GM18499 (cell line): ENCODE data around the gene CD300LD.
"Not testable (repeated sequence)": the region's sequence is repeated elsewhere in the genome, so short reads cannot be mapped to it uniquely, and the experiment has no call there.

Experiments
- ATAC-seq: cut with Tn5 transposase; IDR thresholded peaks from one replicate; pipeline ENCODE4 v1.9.1; 2021; ENCODE audit warnings: moderate number of reproducible peaks; ENCODE audit not compliant: insufficient read depth, unreplicated experiment

The CD300LD gene

DNA sequence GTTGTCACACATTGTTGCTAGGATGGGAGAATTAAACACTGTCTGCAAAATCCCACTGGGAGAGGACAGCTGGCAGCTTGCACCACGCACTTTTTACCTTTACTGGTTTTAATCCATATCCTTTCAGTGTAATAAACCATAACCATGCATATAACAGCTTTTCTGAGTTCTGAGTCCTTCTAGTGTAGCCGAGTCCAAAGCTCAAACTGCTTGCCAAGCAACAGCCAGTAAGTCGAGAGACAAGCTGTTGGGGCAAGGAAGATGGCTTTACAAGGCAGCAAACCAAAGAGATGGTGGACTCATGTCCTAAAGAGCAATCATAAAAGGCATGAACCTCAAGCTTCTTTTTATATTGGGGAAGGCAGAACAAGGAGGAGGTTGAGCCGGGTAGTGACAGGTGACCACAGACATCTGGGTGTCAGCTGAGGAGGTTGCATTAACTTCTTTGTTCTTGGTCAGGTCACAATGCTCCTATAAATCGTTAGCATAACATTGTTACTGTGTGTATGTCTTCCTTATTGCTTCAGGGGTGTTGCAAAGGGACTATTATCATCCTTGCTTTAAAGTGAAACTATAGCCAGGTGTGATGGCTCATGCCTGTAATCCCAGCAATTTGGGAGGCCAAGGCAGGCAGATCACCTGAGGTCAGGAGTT is 17.5 kb downstream of the CD300LD start:
- ATAC-seq = no peak

GRCh38 chr17:74573635-74574034 is 18.4 kb downstream of the CD300LD start:
- not testable (repeated sequence) for ATAC-seq

- ATAC-seq = no peak
Observed at GRCh38 chr17:74573169-74573568, 18.9 kb downstream of the CD300LD start.

GRCh38 chr17:74571621-74572270 is 20.3 kb downstream of the CD300LD start:
- no peak for ATAC-seq

GRCh38 chr17:74569020-74570003 is 22.8 kb downstream of the CD300LD start:
- no peak for ATAC-seq

GRCh38 chr17:74568106-74568873 is 23.8 kb downstream of the CD300LD start:
- no peak for ATAC-seq

- ATAC-seq = no peak
Observed at GRCh38 chr17:74567397-74567796, 24.7 kb downstream of the CD300LD start, which contains the start of gene CD300H. CD300H (minus strand) TSS chr17:74567509.

DNA sequence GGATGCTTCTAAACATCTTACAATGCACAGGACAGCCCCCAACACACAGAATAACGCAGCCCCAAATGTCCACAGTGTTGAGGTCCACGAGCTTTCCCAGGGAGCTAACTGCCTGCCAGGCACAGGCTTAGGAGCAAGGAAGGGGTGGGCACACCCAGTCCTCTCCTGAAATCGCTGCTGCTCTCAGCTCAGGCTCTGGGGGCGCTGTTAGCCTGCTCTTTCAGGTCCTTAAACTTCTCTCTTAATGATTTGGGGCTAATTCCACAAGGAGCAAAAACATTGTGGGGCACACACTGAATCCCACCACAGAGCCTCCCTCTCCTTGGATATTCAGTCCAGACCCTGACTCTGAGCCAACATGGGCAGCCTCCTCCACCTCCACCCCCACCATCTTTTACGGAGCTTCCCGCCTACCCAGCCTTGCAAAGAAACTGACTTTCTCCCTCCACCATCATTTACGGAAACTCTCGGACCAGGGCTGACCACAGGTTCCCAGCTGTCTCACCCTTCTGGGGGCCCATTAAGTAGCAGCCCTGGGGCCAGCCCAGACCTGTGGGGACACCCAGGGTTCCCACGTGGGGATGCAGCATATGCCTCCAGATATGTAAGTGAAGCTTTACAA is 25.8 kb downstream of the CD300LD start:
- ATAC-seq = no peak

DNA sequence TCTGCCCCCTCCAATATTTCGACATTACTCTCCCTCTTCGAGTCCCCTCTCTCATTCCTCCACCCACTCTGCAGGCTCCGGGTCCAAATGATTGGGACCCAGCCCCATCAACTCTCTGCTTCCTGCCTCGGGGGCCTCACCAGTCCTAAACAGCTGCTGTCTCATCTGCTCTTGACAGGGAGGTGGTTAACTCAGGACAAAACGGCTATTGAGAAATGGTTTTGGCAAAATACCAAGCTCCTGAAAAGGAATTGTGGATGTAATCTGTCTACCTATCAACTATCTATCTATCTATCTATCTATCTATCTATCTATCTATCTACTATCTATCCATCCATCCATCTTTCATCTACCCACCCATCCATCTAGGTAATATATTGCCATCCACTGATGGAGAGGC is 27.0 kb downstream of the CD300LD start:
- ATAC-seq = no peak

DNA sequence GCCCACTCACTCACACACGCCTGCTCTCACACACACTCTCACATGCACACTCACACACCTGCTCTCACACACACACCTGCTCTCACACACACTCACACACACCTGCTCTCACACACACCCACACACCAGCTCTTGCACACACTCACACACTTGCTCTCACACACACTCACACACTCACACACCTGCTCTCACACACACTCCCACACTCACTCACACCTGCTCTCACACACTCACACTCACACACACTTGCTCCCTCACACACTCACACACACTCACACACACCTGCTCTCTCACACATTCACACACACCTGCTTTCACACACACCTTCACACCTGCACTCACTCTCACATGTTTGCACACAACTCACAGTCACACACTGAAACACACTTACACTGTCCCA is 28.7 kb downstream of the CD300LD start:
- ATAC-seq = no peak

DNA sequence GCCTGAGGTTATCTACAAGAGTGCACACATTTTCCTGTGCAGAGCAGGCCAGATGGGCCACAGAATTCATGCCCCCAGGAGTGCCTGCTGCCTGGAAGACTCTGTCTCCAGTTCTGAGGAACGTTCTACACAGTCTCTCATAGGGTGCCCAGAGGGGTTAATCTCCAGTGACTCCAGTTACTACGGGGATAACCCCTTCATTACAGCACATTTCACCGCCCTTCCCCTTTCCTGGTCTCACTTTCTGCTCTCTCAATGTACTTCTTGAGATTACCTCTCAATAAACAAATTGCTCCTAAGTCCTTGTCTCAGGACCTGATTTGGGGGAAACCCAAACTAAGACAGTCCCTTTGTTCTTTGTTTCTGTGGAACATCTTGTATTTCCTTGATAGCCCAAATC is 30.5 kb downstream of the CD300LD start:
- ATAC-seq = no peak

GRCh38 chr17:74558882-74559519 is 33.1 kb downstream of the CD300LD start:
- no peak for ATAC-seq

DNA sequence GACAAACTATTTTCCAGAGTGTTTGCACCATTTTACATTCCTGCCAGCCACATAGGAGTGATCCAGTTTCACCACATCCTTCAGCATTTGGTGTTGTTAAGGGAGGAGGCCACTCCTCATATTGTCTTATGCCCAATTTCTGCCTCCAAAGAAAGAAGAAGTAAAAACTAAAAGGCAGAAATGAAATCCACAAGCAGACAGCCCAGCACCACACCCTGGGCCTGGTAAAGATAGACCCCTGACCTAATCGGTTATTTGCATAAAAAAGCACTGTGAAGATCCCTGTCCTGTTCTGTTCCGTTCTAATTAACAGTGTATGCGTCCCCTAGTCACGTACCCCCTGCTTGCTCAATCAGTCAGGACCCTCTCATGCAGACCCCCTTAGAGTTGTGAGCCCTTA is 33.7 kb downstream of the CD300LD start:
- ATAC-seq = not testable (repeated sequence)

GRCh38 chr17:74555427-74555940 is 36.6 kb downstream of the CD300LD start:
- ATAC-seq = no peak

- ATAC-seq = no peak
Observed at GRCh38 chr17:74554909-74555308, 37.2 kb downstream of the CD300LD start.

DNA sequence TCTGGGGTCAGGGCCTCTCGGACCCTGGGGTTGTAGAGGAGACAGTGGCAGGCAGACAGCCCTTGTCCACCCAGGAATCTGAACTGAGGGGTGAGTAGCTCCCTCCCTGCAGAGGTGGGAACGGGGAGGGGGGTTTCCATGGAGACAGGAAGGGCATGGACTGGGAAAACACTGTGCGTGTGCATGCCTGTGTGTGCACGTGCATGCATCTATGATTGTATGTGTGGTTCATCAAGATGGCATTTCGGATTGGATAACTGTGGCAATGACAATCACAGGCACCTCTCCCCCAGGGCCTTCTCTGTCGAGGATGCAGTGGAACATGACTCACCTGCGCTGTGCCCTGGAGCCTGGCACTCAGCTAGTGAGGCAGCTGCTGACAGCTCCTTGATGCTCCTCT is 40.0 kb downstream of the CD300LD start:
- no peak for ATAC-seq

DNA sequence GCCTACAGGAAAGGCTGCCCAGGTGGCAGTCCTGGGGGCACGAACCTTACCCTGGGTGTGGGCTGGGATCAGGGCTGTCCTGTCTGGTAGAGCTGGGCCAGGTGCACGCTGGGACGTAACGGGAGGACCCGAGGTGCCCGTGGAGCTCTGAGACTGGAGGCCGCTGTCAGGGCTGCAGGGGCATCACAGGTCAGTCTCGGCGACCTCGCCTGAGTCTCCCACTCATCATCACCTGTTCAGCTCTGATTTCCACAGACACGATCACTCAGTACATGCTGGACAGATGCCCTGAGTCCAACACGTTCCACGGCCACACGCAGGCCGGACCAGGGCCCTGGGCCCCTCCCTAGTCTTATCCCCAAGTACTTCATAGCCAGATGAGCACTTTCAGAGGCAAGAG is 41.5 kb downstream of the CD300LD start:
- ATAC-seq = no peak

- ATAC-seq = no peak
Observed at GRCh38 chr17:74549343-74549742, 42.7 kb downstream of the CD300LD start.

DNA sequence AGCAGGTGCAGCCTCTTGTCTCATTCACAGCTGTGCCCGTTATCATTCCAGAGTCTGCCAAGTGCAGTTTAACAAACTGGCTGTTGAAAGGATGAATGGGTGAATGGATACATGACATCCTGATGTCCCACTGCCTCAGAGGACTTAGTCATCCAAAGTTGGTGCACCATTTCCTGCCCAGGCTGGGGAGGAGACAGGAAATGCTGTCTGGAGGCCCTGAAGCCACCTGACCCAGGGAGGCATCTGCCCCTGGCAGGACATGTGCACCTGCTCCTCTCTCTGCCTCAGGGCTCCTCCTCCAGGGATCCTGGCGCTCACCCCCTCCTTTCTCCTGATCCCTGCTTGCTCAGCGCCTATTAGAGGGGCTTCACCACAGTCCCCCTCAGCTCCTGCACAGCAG is 44.3 kb downstream of the CD300LD start:
- no peak for ATAC-seq
